Measurements from ENCODE around the gene GPHB5. TPM values are rescaled to one million over a fixed set of nuclear protein-coding genes. Genes with fewer than 3 reads are reported as not detected.

Gene GPHB5
- total RNA-seq, 1 experiment from 2014 or later: not detected

GRCh38 chr14:63301891-63302534 lies 16.7 kb downstream of the GPHB5 start:
- H3K27me3 Mint-ChIP-seq (ENCODE audit: low read depth): no peaks in the 10 kb centered on the region
- H4K5ac ChIP-seq (ENCODE audit: insufficient read length, low read depth, low read length): no peak overlapping the region
- H3K27ac ChIP-seq (ENCODE audit: insufficient read length, low read depth, low read length): no peak overlapping the region
- no peak overlapping the region for H3K9ac ChIP-seq (ENCODE audit: extremely low read depth, insufficient read length, low read length)
- H2AK5ac ChIP-seq (ENCODE audit: insufficient read length, low read length): no peak overlapping the region
- no peak overlapping the region for H3K4ac ChIP-seq (ENCODE audit: low read depth, low read length)
- no peaks in the 10 kb centered on the region for H3K23me2 ChIP-seq (ENCODE audit: insufficient read length, low read depth, low read length, poor library complexity, severe bottlenecking)
- no peak overlapping the region for H3K23ac ChIP-seq (ENCODE audit: insufficient read length, low read depth, low read length)
- no peak overlapping the region for H2BK120ac ChIP-seq (ENCODE audit: low read depth, low read length, poor library complexity, severe bottlenecking)
- H2AFZ ChIP-seq (ENCODE audit: low read length): no peak overlapping the region
- H3K18ac ChIP-seq (ENCODE audit: insufficient read length, low read depth, low read length): no peak overlapping the region
- H4K91ac ChIP-seq (ENCODE audit: insufficient read length, low read depth, low read length): no peak overlapping the region
- H3K4me3 Mint-ChIP-seq: no peak overlapping the region
- H3K9me3 Mint-ChIP-seq: peaks cover 0 to 6% of the 10 kb centered on the region in 2 experiments; a peak in 1 of 5 replicates
- no peaks in the 10 kb centered on the region for H3K79me1 ChIP-seq (ENCODE audit: insufficient read depth, low read depth, low read length, poor library complexity, severe bottlenecking)
- DNase-seq: no peak
- H3K9me3 ChIP-seq (ENCODE audit: control insufficient read depth, low read depth, low read length): no peaks in the 10 kb centered on the region
- no peak for TF ChIP-seq CTCF (conservative IDR thresholded peaks at IDR 0.05)
- H3K27me3 ChIP-seq (ENCODE audit: insufficient read depth, low read length): no peaks in the 10 kb centered on the region
- peaks cover 0 to 6% (median 0%) of the 10 kb centered on the region in 3 experiments; a peak in 1 of 7 replicates for H3K36me3 Mint-ChIP-seq (ENCODE audit: insufficient read depth in 1 of 3, low read depth in 3 of 3)
- H2BK20ac ChIP-seq (ENCODE audit: low read depth, low read length, poor library complexity, severe bottlenecking): no peak overlapping the region
- no peak overlapping the region for H3K56ac ChIP-seq (ENCODE audit: insufficient read length, low read depth, low read length)
- H3K4me1 Mint-ChIP-seq: peaks cover 22 to 23% of the 10 kb centered on the region in 2 experiments
- H4K8ac ChIP-seq (replicated peaks; ENCODE audit: insufficient read length, low read depth, low read length): no peak overlapping the region
- H3K14ac ChIP-seq (ENCODE audit: insufficient read depth, low read length): no peak overlapping the region
- H3T11ph ChIP-seq (ENCODE audit: low read length): no peak overlapping the region
- no peak overlapping the region for H2BK12ac ChIP-seq (ENCODE audit: insufficient read length, low read depth, low read length)
- H3K79me2 ChIP-seq (ENCODE audit: insufficient read depth, low read length): no peaks in the 10 kb centered on the region
- H3K4me2 ChIP-seq (ENCODE audit: insufficient read depth, insufficient read length, low read length): no peak overlapping the region
- H3K27ac Mint-ChIP-seq: no peak overlapping the region
- H2BK5ac ChIP-seq (ENCODE audit: insufficient read length, low read length): no peak overlapping the region
- no peak overlapping the region for H2BK15ac ChIP-seq (ENCODE audit: low read depth, low read length)
- no CpG with 5 or more reads among the region's 10 CpGs for WGBS (ENCODE audit: extremely low coverage, insufficient read length, low lambda C conversion rate)
- H3K4me1 ChIP-seq (ENCODE audit: insufficient read depth, low read length): no peaks in the 10 kb centered on the region
- H4K20me1 ChIP-seq (ENCODE audit: control insufficient read depth, insufficient read depth, insufficient read length): no peaks in the 10 kb centered on the region
